Ectodermal cell (in vitro differentiated cells): ENCODE data around the gene MANEA. TPM values are rescaled to one million over a fixed set of nuclear protein-coding genes. Genes with fewer than 3 reads are reported as not detected.

Source experiments
- H3K27ac ChIP-seq: 2 replicates; pipeline ENCODE4 v1.7.0; 2013; ENCODE audit warnings: mild to moderate bottlenecking, low read depth, low read length; ENCODE audit not compliant: insufficient read depth, poor library complexity, severe bottlenecking
- H3K27me3 ChIP-seq: 2 replicates; pipeline ENCODE4 v1.7.0; 2013; ENCODE audit warnings: mild to moderate bottlenecking, low read length; ENCODE audit not compliant: insufficient read depth, control insufficient read depth, poor library complexity, severe bottlenecking
- H3K36me3 ChIP-seq: one replicate; pipeline ENCODE4 v1.7.0; 2013; ENCODE audit warnings: low read length; ENCODE audit not compliant: control insufficient read depth, insufficient read depth
- H3K4me1 ChIP-seq: one replicate; pipeline ENCODE4 v1.7.0; 2013; ENCODE audit warnings: low read length; ENCODE audit not compliant: control insufficient read depth, insufficient read depth
- H3K4me3 ChIP-seq: 2 replicates; pipeline ENCODE4 v1.7.0; 2013; ENCODE audit warnings: low read depth, low read length, control low read depth; ENCODE audit not compliant: insufficient read depth
- H3K9me3 ChIP-seq: 2 replicates; pipeline ENCODE4 v1.7.0; 2013; ENCODE audit warnings: mild to moderate bottlenecking, low read length, moderate library complexity; ENCODE audit not compliant: control insufficient read depth
- WGBS, 2 experiments: methylation state at CpG; one replicate each; pipeline ENCODE4 v1.1.7; 2013; ENCODE audit warnings: missing lambda C conversion rate in 2 of 2; 5-methylcytosine and 5-hydroxymethylcytosine counted together
- polyA plus RNA-seq, 4 experiments: library from polyadenylated mRNA; stranded (reverse); fragments of 50-300 nt; gene quantifications; one replicate each; pipeline ENCODE4 v1.2.3, GENCODE V29; 2013

MANEA gene
- polyA plus RNA-seq (2013, experiment 1 of 4): 12.8 TPM
- polyA plus RNA-seq (2013, experiment 2 of 4): 12.8 TPM
- 12.5 TPM for polyA plus RNA-seq (2013, experiment 3 of 4)
- polyA plus RNA-seq (2013, experiment 4 of 4): 14.8 TPM

- no peaks in the 10 kb centered on the region for H3K36me3 ChIP-seq
- H3K9me3 ChIP-seq: no peaks in the 10 kb centered on the region
- peak within 1 kb of the TSS; percentile 78 for H3K4me3 ChIP-seq
- peak within 1 kb of the TSS; percentile 85 for H3K27ac ChIP-seq
- no peaks in the 10 kb centered on the region for H3K27me3 ChIP-seq
- 0% methylated on average over 70 of the region's 70 CpGs for WGBS, 2 experiments
- H3K4me1 ChIP-seq: no peaks in the 10 kb centered on the region
These were observed at the start of gene MANEA for GRCh38 chr6:95577304-95578105. Gene MANEA (plus strand): TSS chr6:95577535. CDS start chr6:95586440, 8,905 bp downstream.

- WGBS, 2 experiments: no CpG with 5 or more reads among the region's 1 CpG
- Histone ChIP-seq H3K9me3 (no peaks in the 10 kb centered on the region), H3K27ac (no peak overlapping the region), H3K27me3 (no peaks in the 10 kb centered on the region), H3K4me1 (no peaks in the 10 kb centered on the region), H3K36me3 (no peaks in the 10 kb centered on the region), H3K4me3 (no peak overlapping the region)
These were observed 47.6 kb upstream of the MANEA start for GRCh38 chr6:95529762-95530161.

- Histone ChIP-seq H3K4me3 (no peak overlapping the region), H3K9me3 (no peaks in the 10 kb centered on the region), H3K4me1 (no peaks in the 10 kb centered on the region), H3K27ac (no peak overlapping the region), H3K36me3 (no peaks in the 10 kb centered on the region), H3K27me3 (no peaks in the 10 kb centered on the region)
- 54 to 60% methylated on average over 2 to 3 of the region's 3 CpGs for WGBS, 2 experiments
These were observed 47.0 kb upstream of the MANEA start for GRCh38 chr6:95530176-95530819.

- H3K27ac ChIP-seq: no peak overlapping the region
- WGBS, 2 experiments: 93 to 94% methylated on average over 1 of the region's 1 CpG
These were observed 33.5 kb upstream of the MANEA start for GRCh38 chr6:95543798-95544197.

GRCh38 chr6:95544517-95545225 is 32.7 kb upstream of the MANEA start:
- Histone ChIP-seq H3K27me3 (no peaks in the 10 kb centered on the region), H3K4me3 (no peak overlapping the region), H3K9me3 (no peaks in the 10 kb centered on the region), H3K36me3 (no peaks in the 10 kb centered on the region), H3K27ac (no peak overlapping the region), H3K4me1 (no peaks in the 10 kb centered on the region)
- WGBS, 2 experiments: 62 to 67% methylated on average over 3 of the region's 3 CpGs

More at GRCh38 chr6:95543798-95544197, 33.5 kb upstream of the MANEA start:
- no peaks in the 10 kb centered on the region for H3K9me3 ChIP-seq
- H3K36me3 ChIP-seq: no peaks in the 10 kb centered on the region
- H3K27me3 ChIP-seq: no peaks in the 10 kb centered on the region
- no peak overlapping the region for H3K4me3 ChIP-seq
- no peaks in the 10 kb centered on the region for H3K4me1 ChIP-seq

- H3K27me3 ChIP-seq: no peaks in the 10 kb centered on the region
- H3K4me3 ChIP-seq: no peak overlapping the region
- H3K36me3 ChIP-seq: no peaks in the 10 kb centered on the region
- H3K4me1 ChIP-seq: no peaks in the 10 kb centered on the region
- H3K9me3 ChIP-seq: no peaks in the 10 kb centered on the region
- no peak overlapping the region for H3K27ac ChIP-seq
- 77 to 91% methylated on average over 3 of the region's 3 CpGs for WGBS, 2 experiments
These were observed 32.1 kb upstream of the MANEA start for GRCh38 chr6:95545226-95545625.

GRCh38 chr6:95545686-95546085 is 31.6 kb upstream of the MANEA start:
- WGBS, 2 experiments: 87 to 88% methylated on average over 1 to 2 of the region's 2 CpGs
- no peaks in the 10 kb centered on the region for H3K9me3 ChIP-seq

GRCh38 chr6:95546148-95546547 is 31.2 kb upstream of the MANEA start:
- WGBS, 2 experiments: 97 to 100% methylated on average over 1 of the region's 1 CpG
- Histone ChIP-seq H3K27me3 (no peaks in the 10 kb centered on the region), H3K9me3 (no peaks in the 10 kb centered on the region), H3K36me3 (no peaks in the 10 kb centered on the region), H3K4me3 (no peak overlapping the region), H3K4me1 (no peaks in the 10 kb centered on the region), H3K27ac (no peak overlapping the region)

More at GRCh38 chr6:95545686-95546085, 31.6 kb upstream of the MANEA start:
- Histone ChIP-seq H3K4me1 (no peaks in the 10 kb centered on the region), H3K4me3 (no peak overlapping the region), H3K27ac (no peak overlapping the region), H3K36me3 (no peaks in the 10 kb centered on the region), H3K27me3 (no peaks in the 10 kb centered on the region)

GRCh38 chr6:95547043-95547442 is 30.3 kb upstream of the MANEA start:
- Histone ChIP-seq H3K27ac (no peak overlapping the region), H3K4me3 (no peak overlapping the region), H3K36me3 (no peaks in the 10 kb centered on the region), H3K4me1 (no peaks in the 10 kb centered on the region), H3K27me3 (no peaks in the 10 kb centered on the region), H3K9me3 (no peaks in the 10 kb centered on the region)
- WGBS, 2 experiments: 88% methylated on average over 1 of the region's 1 CpG; no CpG with 5 or more reads in 1 of the 2 experiments
